Fibroblast of lung (primary cell): Measurements from ENCODE around the gene TYSND1. TPM values are rescaled to one million over a fixed set of nuclear protein-coding genes. Genes with fewer than 3 reads are reported as not detected.

Source experiments
- DNase-seq, 2 donors: peaks; one replicate each; pipeline versions ENCODE4 v3.0.0 to v3.0.0-alpha.2; 2010; ENCODE audit warnings: low read depth in 2 of 2
- H2AFZ ChIP-seq: 2 replicates; pipeline ENCODE4 v1.5.1; 2012; ENCODE audit warnings: low read length, control low read depth, inconsistent platforms
- H3K27ac ChIP-seq: 2 replicates; pipeline ENCODE4 v1.5.1; 2011; ENCODE audit warnings: low read length, control low read depth; ENCODE audit not compliant: insufficient read depth
- H3K27me3 ChIP-seq: 2 replicates; pipeline ENCODE4 v1.5.1; 2011; ENCODE audit warnings: mild to moderate bottlenecking, low read length; ENCODE audit not compliant: control insufficient read depth, insufficient read depth
- H3K36me3 ChIP-seq: 2 replicates; pipeline ENCODE4 v1.5.1; 2011; ENCODE audit warnings: low read length; ENCODE audit not compliant: control insufficient read depth, insufficient read depth
- H3K4me1 ChIP-seq: 2 replicates; pipeline ENCODE4 v1.5.1; 2011; ENCODE audit warnings: low read length; ENCODE audit not compliant: control insufficient read depth, insufficient read depth; ENCODE audit errors: extremely low read depth
- H3K4me2 ChIP-seq: 2 replicates; pipeline ENCODE4 v1.5.1; 2011; ENCODE audit warnings: low read length, control low read depth; ENCODE audit not compliant: insufficient read depth; ENCODE audit errors: extremely low read depth
- H3K4me3 ChIP-seq, 4 experiments: fragments of 200-600 bp in 1 of 4; sonication (generic) in 1 of 4; replicated peaks in 1 of 4; 2 replicates each; pipeline ENCODE4 v1.5.1; 2011 to 2016; ENCODE audit warnings: low read length in 4 of 4, low read depth in 3 of 4, mild to moderate bottlenecking in 3 of 4, control low read depth in 2 of 4, inconsistent platforms in 1 of 4, mixed read lengths in 1 of 4; ENCODE audit not compliant: insufficient read depth in 1 of 4; ENCODE audit errors: control extremely low read depth in 1 of 4
- H3K79me2 ChIP-seq: 2 replicates; pipeline ENCODE4 v1.5.1; 2012; ENCODE audit warnings: mild to moderate bottlenecking, low read length, inconsistent platforms; ENCODE audit not compliant: control insufficient read depth, insufficient read depth
- H3K9ac ChIP-seq: 2 replicates; pipeline ENCODE4 v1.5.1; 2011; ENCODE audit warnings: mild to moderate bottlenecking, low read length, control low read depth; ENCODE audit not compliant: insufficient read depth
- H3K9me3 ChIP-seq: 2 replicates; pipeline ENCODE4 v1.5.1; 2012; ENCODE audit warnings: low read depth, low read length; ENCODE audit not compliant: control insufficient read depth, insufficient read depth
- H4K20me1 ChIP-seq: 2 replicates; pipeline ENCODE4 v1.5.1; 2011; ENCODE audit warnings: low read length; ENCODE audit not compliant: control insufficient read depth, insufficient read depth; ENCODE audit errors: extremely low read depth
- EZH2 ChIP-seq: IDR thresholded peaks from 2 replicates; pipeline ENCODE4 v1.5.1; 2012; ENCODE audit warnings: low read length, control low read depth, mild to moderate bottlenecking; ENCODE audit errors: missing control alignments
- polyA plus RNA-seq, 2 donors: library from polyadenylated mRNA; depleted of rRNA in 1 of 2; stranded (reverse) in 1 of 2; unstranded in 1 of 2; fragments of >200 nt; gene quantifications; 2 replicates each; pipeline ENCODE4 v1.2.1, GENCODE V29; 2011 to 2012; ENCODE audit warnings: missing spikeins in 1 of 2
- total RNA-seq: library from RNA; depleted of rRNA; stranded (reverse); fragments of >200 nt; gene quantifications from 2 replicates; pipeline ENCODE4 v1.2.1, GENCODE V29; 2014
- TF ChIP-seq, protein P1 (sequence below), 2 donors: IDR thresholded peaks in 1 of 2; conservative IDR thresholded peaks in 1 of 2; 1 replicate in 1 of 2; 2 replicates in 1 of 2; pipeline ENCODE4 v1.5.1; 2011 to 2012; ENCODE audit warnings: low read length in 2 of 2, control low read depth in 1 of 2, inconsistent platforms in 1 of 2, low read depth in 1 of 2, mild to moderate bottlenecking in 1 of 2

The TYSND1 gene
- total and polyA plus RNA-seq, 2 donors (not counting 1 experiment from before 2014, with no cell fraction given): 2.4 to 15.5 TPM

DNA sequence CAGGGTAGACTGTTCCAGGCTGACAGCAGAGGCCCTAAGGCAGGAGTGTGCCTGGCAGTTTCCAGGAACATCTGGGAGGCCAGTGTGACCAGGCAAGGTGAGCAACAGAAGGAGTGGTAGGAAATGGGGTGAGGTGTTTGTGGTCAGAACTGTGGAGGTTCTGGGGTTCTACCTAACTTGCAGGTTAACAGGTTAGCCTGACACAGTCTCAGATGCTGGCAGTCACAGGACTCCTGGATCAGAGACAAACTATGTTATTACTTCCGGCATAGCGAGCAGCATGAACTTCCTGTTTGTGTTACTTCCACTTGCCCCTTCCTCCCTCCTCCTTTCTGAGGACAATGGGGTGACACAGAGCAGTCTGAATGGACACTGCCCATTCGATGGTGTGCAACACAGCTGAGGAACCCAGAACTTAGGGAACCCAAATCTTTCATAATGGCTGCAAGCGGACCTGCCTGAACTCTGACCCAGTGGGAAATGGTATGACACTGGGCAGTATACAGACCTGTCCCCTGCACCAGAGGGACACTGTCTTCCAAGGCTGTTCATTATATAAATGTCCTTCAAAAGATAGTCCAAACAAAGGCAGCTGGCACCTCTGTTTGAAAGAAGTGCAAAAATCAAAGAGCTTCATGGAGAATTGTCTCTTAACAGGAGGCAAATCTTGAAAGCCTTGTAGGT is 27.7 kb upstream of the TYSND1 start:
- H3K79me2 ChIP-seq: peaks cover 11% of the 10 kb centered on the region
- no peak overlapping the region for H3K27ac ChIP-seq
- no peak overlapping the region for H3K9ac ChIP-seq
- peak overlapping the region; percentile 77 for H2AFZ ChIP-seq
- no peak overlapping the region for H3K4me2 ChIP-seq
- H3K27me3 ChIP-seq: no peaks in the 10 kb centered on the region
- DNase-seq: peak in 1 of 2 donors; percentile 5
- H3K9me3 ChIP-seq: no peaks in the 10 kb centered on the region
- TF ChIP-seq, protein P1, sequence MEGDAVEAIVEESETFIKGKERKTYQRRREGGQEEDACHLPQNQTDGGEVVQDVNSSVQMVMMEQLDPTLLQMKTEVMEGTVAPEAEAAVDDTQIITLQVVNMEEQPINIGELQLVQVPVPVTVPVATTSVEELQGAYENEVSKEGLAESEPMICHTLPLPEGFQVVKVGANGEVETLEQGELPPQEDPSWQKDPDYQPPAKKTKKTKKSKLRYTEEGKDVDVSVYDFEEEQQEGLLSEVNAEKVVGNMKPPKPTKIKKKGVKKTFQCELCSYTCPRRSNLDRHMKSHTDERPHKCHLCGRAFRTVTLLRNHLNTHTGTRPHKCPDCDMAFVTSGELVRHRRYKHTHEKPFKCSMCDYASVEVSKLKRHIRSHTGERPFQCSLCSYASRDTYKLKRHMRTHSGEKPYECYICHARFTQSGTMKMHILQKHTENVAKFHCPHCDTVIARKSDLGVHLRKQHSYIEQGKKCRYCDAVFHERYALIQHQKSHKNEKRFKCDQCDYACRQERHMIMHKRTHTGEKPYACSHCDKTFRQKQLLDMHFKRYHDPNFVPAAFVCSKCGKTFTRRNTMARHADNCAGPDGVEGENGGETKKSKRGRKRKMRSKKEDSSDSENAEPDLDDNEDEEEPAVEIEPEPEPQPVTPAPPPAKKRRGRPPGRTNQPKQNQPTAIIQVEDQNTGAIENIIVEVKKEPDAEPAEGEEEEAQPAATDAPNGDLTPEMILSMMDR (conservative IDR thresholded peaks at IDR 0.05 in 1 of 2, IDR thresholded peaks at IDR 0.05 in 1 of 2; ENCODE audit: low read depth in 1 of 2, low read length in 2 of 2): no peak
- no peak for TF ChIP-seq EZH2
- no peak overlapping the region for H3K4me3 ChIP-seq
- no peaks in the 10 kb centered on the region for H4K20me1 ChIP-seq
- H3K36me3 ChIP-seq: no peaks in the 10 kb centered on the region
- H3K4me1 ChIP-seq: no peaks in the 10 kb centered on the region

DNA sequence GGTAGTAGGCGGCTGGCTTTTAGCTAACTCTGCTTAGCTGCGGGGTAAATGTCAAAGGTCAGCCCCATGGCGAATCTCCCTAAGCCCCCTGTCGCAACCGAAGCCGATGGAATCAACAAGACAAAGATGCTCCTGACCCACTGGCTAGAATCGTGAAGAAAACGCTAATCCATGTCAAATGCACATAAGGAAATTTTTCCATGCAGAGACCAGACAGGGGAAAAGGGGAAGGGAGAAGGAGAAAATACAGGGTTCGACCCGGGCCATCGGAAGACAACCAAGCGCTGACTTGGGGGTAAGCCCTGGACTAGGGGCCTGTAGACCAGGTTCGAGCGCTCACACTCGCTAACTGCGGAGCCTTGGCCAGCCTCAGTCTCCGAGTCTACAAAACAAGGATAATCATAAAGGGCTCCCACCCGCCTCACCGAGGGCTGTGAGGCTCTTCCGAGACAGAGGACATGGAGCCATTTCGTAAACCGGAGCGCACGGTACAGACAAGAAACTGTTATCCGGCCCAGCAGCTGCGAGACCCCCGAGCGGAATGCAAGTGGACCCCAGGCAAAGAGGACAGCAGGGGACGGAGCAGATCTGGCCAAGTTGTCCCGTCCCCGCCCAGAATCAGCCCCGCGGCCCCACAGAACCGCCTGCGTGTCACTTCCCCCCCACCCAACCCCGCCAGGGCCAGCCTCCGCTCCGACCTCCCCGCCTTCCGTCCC is 23.3 kb upstream of the TYSND1 start:
- TF ChIP-seq, protein P1 (conservative IDR thresholded peaks at IDR 0.05 in 1 of 2, IDR thresholded peaks at IDR 0.05 in 1 of 2; ENCODE audit: low read depth in 1 of 2, low read length in 2 of 2): no peak
- no peak for TF ChIP-seq EZH2
- Histone ChIP-seq H3K9ac (peak overlapping the region; percentile 90), H3K4me2 (peak overlapping the region; percentile 38), H4K20me1 (peaks cover 9% of the 10 kb centered on the region), H3K79me2 (peaks cover 53% of the 10 kb centered on the region), H3K36me3 (no peaks in the 10 kb centered on the region), H3K4me1 (no peaks in the 10 kb centered on the region), H2AFZ (no peak overlapping the region), H3K27ac (peak overlapping the region; percentile 94), H3K27me3 (no peaks in the 10 kb centered on the region), H3K9me3 (no peaks in the 10 kb centered on the region), H3K4me3 (peak overlapping the region; percentile 48 to 98 (median 90))
- DNase-seq: peak in 1 of 2 donors; percentile 20

DNA sequence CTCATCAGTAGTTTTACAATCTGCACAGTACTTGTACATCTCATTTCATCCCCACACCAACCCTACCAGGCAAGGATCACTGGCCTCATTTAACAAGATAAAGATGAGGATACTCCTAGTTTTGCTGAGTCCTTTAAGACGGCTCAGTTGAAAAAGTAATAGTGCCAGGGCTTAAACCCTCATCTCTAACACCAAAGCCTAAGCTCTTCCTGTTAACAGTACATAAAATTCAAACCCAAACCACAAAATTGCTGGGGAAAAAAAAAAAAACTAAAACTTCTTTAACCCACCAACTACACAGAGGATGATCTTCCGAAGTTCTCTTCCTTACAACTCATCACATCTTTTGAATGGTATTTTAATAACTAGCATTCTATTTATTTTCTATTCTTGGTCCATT is 22.5 kb upstream of the TYSND1 start:
- no peak overlapping the region for H2AFZ ChIP-seq
- H3K4me3 ChIP-seq: peak overlapping the region; percentile 48 to 98 (median 90)
- no peaks in the 10 kb centered on the region for H3K4me1 ChIP-seq
- no peaks in the 10 kb centered on the region for H3K36me3 ChIP-seq
- peak overlapping the region; percentile 38 for H3K4me2 ChIP-seq
- peak overlapping the region; percentile 94 for H3K27ac ChIP-seq
- peaks cover 61% of the 10 kb centered on the region for H3K79me2 ChIP-seq
- no peaks in the 10 kb centered on the region for H3K27me3 ChIP-seq
- TF ChIP-seq EZH2: no peak
- TF ChIP-seq, protein P1 (conservative IDR thresholded peaks at IDR 0.05 in 1 of 2, IDR thresholded peaks at IDR 0.05 in 1 of 2; ENCODE audit: low read depth in 1 of 2, low read length in 2 of 2): no peak
- no peak for DNase-seq
- H3K9ac ChIP-seq: no peak overlapping the region
- H4K20me1 ChIP-seq: peaks cover 9% of the 10 kb centered on the region
- no peaks in the 10 kb centered on the region for H3K9me3 ChIP-seq
